ENCODE data around the gene MT1B.
"Not testable (repeated sequence)": the region's sequence is repeated elsewhere in the genome, so short reads cannot be mapped to it uniquely, and the experiment has no call there.

MT1B gene

DNA sequence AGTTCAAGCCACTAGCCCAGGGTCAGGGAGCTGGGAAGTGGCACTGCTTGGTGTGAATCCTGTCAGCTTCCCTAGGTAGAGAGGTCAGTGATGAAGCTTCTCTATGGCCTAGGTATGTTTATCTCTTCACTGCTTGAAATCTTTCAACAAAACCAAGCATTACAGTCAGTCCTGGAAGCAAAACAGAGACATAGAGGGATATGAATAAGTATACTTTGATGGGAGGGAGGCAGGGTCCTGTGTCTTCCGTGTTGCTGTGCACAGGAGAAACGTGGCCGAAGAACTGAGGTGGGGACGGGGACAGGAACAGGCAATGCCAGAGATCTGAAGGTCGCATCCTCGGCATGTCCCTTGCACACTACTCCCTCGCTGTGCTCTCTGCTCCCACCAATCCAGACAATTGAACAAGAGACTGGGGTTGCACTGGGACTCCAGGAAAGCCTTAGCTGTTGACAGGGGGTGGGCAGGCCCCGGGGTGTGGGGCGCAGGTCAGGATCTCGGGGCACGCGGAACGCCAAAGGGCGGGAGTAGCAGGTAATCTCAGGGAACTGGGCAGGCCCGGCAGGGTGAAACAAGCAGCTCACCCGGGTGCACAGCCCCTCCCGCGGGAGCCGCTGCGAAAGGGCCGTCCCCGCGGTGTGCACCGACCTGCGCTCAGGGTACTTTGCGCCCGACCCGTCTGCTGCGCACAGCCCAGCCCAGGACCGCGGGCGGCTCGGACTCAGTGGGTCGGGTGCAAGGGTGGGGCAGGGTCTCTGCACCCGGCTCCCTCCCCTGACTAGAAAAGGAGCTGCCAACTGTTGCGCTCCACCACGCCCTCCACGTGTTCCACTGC lies 17.5 kb downstream of the MT1B start, which contains the start of gene MT1H:
Gene MT1H, plus strand, starts transcription at position 810 of the 835 bp plus-strand sequence. CDS start 71 bp downstream, outside the sequence.
- peaks cover 2% of the 10 kb centered on the region; the same call in 1 of the 2 replicates for H3K4me1 ChIP-seq (ENCODE audit: control insufficient read depth, insufficient read depth, low read length)
- H3K27ac ChIP-seq (ENCODE audit: low read length), result no peak within 1 kb of the TSS
- H3K9me3 ChIP-seq (ENCODE audit: control insufficient read depth, insufficient read depth, low read length), result no peaks in the 10 kb centered on the region
- DNase-seq (ENCODE audit: low read depth, low spot score), result no peak
- peaks cover 74% of the 10 kb centered on the region for H3K27me3 ChIP-seq (ENCODE audit: control insufficient read depth, insufficient read depth, low read length)
- peak within 1 kb of the TSS; percentile 5; the same call in 1 of the 2 replicates for H3K4me3 ChIP-seq (ENCODE audit: low read length)
- no peaks in the 10 kb centered on the region for H3K36me3 ChIP-seq (ENCODE audit: control insufficient read depth, insufficient read depth, low read length)
- no CpG with 5 or more reads among the region's 38 CpGs for WGBS (ENCODE audit: insufficient coverage, insufficient read length)

DNA sequence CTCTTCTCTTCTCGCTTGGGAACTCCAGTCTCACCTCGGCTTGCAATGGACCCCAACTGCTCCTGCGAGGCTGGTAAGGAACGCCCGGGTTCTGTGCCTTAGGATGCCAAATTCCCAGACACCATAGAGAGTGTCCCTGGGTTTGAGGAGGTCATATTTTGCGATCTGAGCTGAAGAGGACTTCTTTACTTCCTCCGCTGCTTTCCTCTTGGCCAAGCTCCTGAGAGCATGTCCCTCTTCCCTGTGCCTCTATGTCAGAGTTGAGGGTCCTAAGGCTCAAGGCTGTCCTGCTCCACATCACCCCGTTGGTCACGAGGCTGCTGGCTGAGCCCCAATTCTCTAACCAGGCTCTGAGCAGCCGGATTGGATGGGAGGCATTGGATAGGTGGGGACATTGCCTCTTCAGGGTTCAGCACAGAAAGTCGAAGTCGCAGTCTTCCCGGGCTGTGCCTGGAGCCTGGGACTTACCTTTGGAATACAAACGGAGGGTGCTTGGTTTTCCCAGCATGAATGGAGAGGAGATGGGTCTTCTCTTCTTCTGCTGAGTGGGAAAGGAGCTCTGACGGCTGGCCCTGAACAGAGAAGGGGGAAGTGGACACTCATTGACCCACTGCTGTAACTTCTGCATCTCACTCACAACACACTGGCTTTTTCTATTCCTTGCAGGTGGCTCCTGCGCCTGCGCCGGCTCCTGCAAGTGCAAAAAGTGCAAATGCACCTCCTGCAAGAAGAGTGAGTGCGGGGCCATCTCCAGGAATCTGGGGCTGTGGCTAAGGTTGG lies 18.3 kb downstream of the MT1B start:
- Histone ChIP-seq H3K4me3 (ENCODE audit: low read length) (peak overlapping the region; percentile 5; the same call in 1 of the 2 replicates), H3K9me3 (ENCODE audit: control insufficient read depth, insufficient read depth, low read length) (no peaks in the 10 kb centered on the region), H3K27me3 (ENCODE audit: control insufficient read depth, insufficient read depth, low read length) (peaks cover 66% of the 10 kb centered on the region), H3K36me3 (ENCODE audit: control insufficient read depth, insufficient read depth, low read length) (no peaks in the 10 kb centered on the region), H3K4me1 (ENCODE audit: control insufficient read depth, insufficient read depth, low read length) (peaks cover 2% of the 10 kb centered on the region; the same call in 1 of the 2 replicates), H3K27ac (ENCODE audit: low read length) (no peak overlapping the region)
- no peak for DNase-seq (ENCODE audit: low read depth, low spot score)
- no CpG with 5 or more reads among the region's 19 CpGs for WGBS (ENCODE audit: insufficient coverage, insufficient read length)

DNA sequence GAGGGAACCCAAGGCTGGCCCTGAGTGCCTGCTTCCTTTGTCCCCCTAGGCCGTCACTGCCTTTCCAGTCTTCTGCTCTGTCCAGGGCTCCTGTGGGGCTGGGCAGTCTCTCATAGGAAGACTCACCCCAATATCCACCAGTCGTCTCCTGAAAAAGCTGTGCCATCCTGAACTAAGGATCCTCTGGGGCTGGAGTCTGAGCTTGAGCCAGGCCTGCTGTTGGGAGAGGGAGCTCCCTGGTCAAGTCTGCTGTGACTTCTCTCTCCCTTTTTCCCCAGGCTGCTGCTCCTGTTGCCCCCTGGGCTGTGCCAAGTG lies 18.9 kb downstream of the MT1B start:
- no CpG with 5 or more reads among the region's 2 CpGs for WGBS (ENCODE audit: insufficient coverage, insufficient read length)
- H3K36me3 ChIP-seq (ENCODE audit: control insufficient read depth, insufficient read depth, low read length), result no peaks in the 10 kb centered on the region
- no peak for DNase-seq (ENCODE audit: low read depth, low spot score)
- H3K9me3 ChIP-seq (ENCODE audit: control insufficient read depth, insufficient read depth, low read length), result no peaks in the 10 kb centered on the region
- peaks cover 2% of the 10 kb centered on the region; the same call in 1 of the 2 replicates for H3K4me1 ChIP-seq (ENCODE audit: control insufficient read depth, insufficient read depth, low read length)
- no peak overlapping the region for H3K27ac ChIP-seq (ENCODE audit: low read length)
- H3K4me3 ChIP-seq (ENCODE audit: low read length), result no peak overlapping the region
- H3K27me3 ChIP-seq (ENCODE audit: control insufficient read depth, insufficient read depth, low read length), result peaks cover 61% of the 10 kb centered on the region

DNA sequence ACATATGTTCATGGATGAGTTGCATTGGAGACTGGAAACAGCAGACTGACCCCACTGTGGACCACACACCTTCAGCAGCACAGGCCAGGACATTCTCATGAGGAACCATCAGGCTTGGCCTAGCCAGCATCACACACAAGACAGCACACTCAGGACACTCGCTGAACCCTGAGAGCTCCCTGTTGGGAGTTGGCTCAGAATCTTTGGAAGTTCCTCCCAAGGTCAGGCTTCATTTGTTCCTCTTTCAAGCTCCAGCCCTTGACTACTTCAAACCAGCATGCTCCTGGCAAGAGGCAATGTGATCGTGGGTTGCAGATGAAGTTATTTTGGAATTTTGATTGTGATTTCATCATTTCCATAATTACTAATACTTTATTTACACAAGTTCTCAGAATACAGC lies 20.0 kb downstream of the MT1B start:
- H3K27me3 ChIP-seq (ENCODE audit: control insufficient read depth, insufficient read depth, low read length), result peaks cover 51% of the 10 kb centered on the region
- H3K27ac ChIP-seq (ENCODE audit: low read length); H3K36me3 ChIP-seq (ENCODE audit: control insufficient read depth, insufficient read depth, low read length); H3K4me1 ChIP-seq (ENCODE audit: control insufficient read depth, insufficient read depth, low read length); DNase-seq (ENCODE audit: low read depth, low spot score); H3K4me3 ChIP-seq (ENCODE audit: low read length); H3K9me3 ChIP-seq (ENCODE audit: control insufficient read depth, insufficient read depth, low read length): not testable (repeated sequence)
- WGBS (ENCODE audit: insufficient coverage, insufficient read length), result no CpG with 5 or more reads among the region's 2 CpGs

DNA sequence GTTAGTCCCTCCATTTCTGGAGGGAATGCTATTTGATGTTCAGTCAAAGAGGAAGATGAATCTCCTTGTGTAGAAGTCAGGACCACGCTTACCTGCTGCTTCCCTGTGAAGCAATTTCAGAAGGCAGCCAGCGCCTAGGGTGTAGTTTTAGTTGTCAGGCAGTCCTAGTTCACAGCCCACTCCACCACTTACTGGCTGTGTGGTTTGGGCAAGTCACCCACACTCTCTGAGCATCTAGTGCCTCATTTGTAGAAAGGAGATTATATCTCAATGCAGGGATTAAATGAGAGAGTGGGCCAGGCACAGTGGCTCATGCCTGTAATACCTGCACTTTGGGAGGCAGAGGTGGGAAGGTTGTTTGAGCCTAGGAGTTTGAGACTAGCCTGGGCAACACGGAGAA lies 20.5 kb downstream of the MT1B start:
- H3K27me3 ChIP-seq (ENCODE audit: control insufficient read depth, insufficient read depth, low read length), result peaks cover 46% of the 10 kb centered on the region
- not testable (repeated sequence) for DNase-seq (ENCODE audit: low read depth, low spot score); H3K4me1 ChIP-seq (ENCODE audit: control insufficient read depth, insufficient read depth, low read length); H3K9me3 ChIP-seq (ENCODE audit: control insufficient read depth, insufficient read depth, low read length); H3K4me3 ChIP-seq (ENCODE audit: low read length); H3K36me3 ChIP-seq (ENCODE audit: control insufficient read depth, insufficient read depth, low read length); H3K27ac ChIP-seq (ENCODE audit: low read length)
- WGBS (ENCODE audit: insufficient coverage, insufficient read length), result no CpG with 5 or more reads among the region's 3 CpGs

DNA sequence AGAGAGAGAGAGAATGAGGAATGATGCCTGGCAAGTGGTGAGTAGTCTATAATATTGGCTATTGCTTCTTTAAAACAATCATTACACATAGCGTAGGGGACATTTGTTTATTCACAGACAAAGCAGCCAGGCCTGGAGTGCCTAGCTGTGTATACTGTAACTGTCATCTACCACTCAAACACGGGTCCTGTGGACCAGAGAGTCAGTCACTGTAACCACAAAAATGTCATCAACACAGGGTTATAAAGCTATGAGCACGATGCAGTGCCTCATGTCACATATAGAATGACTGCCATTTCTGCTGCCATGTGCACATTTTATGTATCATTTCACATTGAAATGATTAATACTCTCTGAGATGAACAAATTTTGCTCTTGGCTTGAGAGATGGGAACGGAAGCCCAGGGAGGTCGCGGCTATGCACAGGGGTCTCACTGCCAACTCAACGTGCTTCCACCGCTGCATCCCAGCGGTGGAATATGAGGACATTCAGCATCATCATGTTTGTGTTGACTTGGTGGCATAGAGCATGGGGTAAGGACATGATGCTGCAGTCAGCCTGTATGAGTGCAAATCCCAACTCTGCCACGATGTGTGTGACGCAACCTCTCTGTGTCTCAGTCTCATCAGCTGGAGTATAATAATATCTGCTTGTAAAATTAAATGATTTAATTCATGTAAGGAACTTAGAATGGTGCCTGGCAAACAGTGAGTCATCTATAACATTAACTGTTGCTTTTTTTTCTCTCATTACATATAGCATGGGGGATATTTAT lies 21.3 kb downstream of the MT1B start:
- no CpG with 5 or more reads among the region's 11 CpGs for WGBS (ENCODE audit: insufficient coverage, insufficient read length)
- peaks cover 2% of the 10 kb centered on the region; the same call in 1 of the 2 replicates for H3K4me1 ChIP-seq (ENCODE audit: control insufficient read depth, insufficient read depth, low read length)
- no peak overlapping the region for H3K4me3 ChIP-seq (ENCODE audit: low read length)
- no peaks in the 10 kb centered on the region for H3K36me3 ChIP-seq (ENCODE audit: control insufficient read depth, insufficient read depth, low read length)
- no peaks in the 10 kb centered on the region for H3K9me3 ChIP-seq (ENCODE audit: control insufficient read depth, insufficient read depth, low read length)
- no peak overlapping the region for H3K27ac ChIP-seq (ENCODE audit: low read length)
- peaks cover 38% of the 10 kb centered on the region for H3K27me3 ChIP-seq (ENCODE audit: control insufficient read depth, insufficient read depth, low read length)
- DNase-seq (ENCODE audit: low read depth, low spot score), result no peak

DNA sequence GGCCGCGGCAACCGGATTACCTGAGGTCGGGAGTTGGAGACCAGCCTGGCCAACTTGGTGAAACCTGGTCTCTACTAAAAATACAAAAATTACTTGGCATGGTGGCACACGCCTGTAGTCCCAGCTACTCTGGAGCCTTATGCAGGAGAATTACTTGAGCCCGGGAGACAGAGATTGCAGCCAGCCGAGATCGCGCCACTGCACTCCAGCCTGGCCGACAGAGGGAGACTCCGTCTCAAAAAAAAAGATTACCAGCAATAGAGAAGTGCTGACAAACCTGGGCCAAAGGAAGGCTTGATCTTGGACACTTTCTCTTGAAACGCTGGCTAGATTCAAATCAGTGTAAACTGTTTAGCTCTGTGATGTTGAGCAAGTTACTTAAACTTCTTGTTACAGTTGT lies 22.2 kb downstream of the MT1B start:
- DNase-seq (ENCODE audit: low read depth, low spot score), result no peak
- no CpG with 5 or more reads among the region's 12 CpGs for WGBS (ENCODE audit: insufficient coverage, insufficient read length)
- Histone ChIP-seq H3K27ac (ENCODE audit: low read length) (no peak overlapping the region), H3K4me1 (ENCODE audit: control insufficient read depth, insufficient read depth, low read length) (peaks cover 2% of the 10 kb centered on the region; the same call in 1 of the 2 replicates), H3K27me3 (ENCODE audit: control insufficient read depth, insufficient read depth, low read length) (peaks cover 29% of the 10 kb centered on the region), H3K9me3 (ENCODE audit: control insufficient read depth, insufficient read depth, low read length) (no peaks in the 10 kb centered on the region), H3K4me3 (ENCODE audit: low read length) (no peak overlapping the region), H3K36me3 (ENCODE audit: control insufficient read depth, insufficient read depth, low read length) (no peaks in the 10 kb centered on the region)

DNA sequence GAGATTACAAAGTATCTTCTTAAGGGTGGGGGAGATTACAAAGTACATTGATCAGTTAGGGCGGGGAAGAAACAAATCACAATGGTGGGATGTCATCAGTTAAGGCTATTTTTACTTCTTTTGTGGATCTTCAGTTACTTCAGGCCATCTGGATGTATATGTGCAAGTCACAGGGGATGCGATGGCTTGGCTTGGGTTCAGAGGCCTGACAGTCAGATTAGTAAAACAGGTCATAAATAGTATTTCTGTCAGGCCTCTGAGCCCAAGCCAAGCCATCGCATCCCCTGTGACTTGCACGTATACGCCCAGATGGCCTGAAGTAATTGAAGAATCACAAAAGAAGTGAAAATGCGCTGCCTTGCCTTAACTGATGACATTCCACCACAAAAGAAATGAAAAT lies 22.9 kb downstream of the MT1B start:
- not testable (repeated sequence) for H3K27ac ChIP-seq (ENCODE audit: low read length); DNase-seq (ENCODE audit: low read depth, low spot score); H3K36me3 ChIP-seq (ENCODE audit: control insufficient read depth, insufficient read depth, low read length); H3K4me3 ChIP-seq (ENCODE audit: low read length); H3K4me1 ChIP-seq (ENCODE audit: control insufficient read depth, insufficient read depth, low read length); H3K9me3 ChIP-seq (ENCODE audit: control insufficient read depth, insufficient read depth, low read length)
- peaks cover 22% of the 10 kb centered on the region for H3K27me3 ChIP-seq (ENCODE audit: control insufficient read depth, insufficient read depth, low read length)
- WGBS (ENCODE audit: insufficient coverage, insufficient read length), result no CpG with 5 or more reads among the region's 6 CpGs

DNA sequence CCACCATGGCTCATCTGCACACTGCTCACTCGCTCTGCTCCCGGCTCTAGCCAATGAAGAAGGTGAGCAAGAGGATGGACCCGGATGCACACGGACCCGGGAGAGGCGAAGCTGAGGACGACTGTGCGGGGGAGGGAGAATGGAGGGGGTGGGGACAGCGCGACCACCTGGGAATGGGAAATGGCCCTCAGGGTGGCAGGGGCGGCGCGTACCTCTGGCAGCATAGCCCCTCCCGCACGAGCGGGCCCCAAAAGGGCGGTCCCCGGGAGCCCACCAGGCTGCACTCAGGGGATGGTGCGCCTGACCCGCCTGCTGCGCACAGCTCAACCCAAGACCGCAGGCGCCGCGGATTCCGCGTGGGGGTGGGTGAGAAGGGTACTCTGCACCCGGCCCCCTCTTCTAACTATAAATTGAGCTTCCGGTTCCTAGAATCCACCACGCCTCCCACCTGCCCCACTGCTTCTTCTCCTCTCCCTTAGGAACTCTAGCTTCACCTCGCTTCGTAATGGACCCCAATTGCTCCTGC lies 24.1 kb downstream of the MT1B start:
- DNase-seq (ENCODE audit: low read depth, low spot score), result no peak
- no peaks in the 10 kb centered on the region for H3K36me3 ChIP-seq (ENCODE audit: control insufficient read depth, insufficient read depth, low read length)
- peaks cover 10% of the 10 kb centered on the region for H3K27me3 ChIP-seq (ENCODE audit: control insufficient read depth, insufficient read depth, low read length)
- H3K4me1 ChIP-seq (ENCODE audit: control insufficient read depth, insufficient read depth, low read length), result 0 out of 2 replicates have a peak, but pooled peaks cover 2% of the 10 kb centered on the region
- no peak overlapping the region for H3K27ac ChIP-seq (ENCODE audit: low read length)
- H3K9me3 ChIP-seq (ENCODE audit: control insufficient read depth, insufficient read depth, low read length), result no peaks in the 10 kb centered on the region
- no CpG with 5 or more reads among the region's 32 CpGs for WGBS (ENCODE audit: insufficient coverage, insufficient read length)
- peak overlapping the region; percentile 36; the same call in 1 of the 2 replicates for H3K4me3 ChIP-seq (ENCODE audit: low read length)

DNA sequence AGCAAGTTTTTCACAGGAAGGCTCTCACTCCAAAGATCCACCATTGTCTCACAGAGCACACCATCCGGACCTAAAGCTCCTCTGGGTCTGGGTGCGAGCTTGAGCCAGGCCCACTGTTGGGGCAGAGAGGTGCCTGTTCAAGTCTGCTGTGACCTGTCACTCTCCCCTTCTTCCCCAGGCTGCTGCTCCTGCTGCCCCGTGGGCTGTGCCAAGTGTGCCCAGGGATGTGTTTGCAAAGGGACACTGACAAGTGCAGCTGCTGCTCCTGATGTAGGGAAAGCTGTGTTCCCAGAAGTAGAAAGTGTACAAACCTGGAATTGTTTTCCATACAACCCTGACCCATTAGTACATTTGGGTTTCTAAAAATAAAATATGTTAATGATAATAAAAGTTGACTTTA lies 25.8 kb downstream of the MT1B start:
- Histone ChIP-seq H3K9me3 (ENCODE audit: control insufficient read depth, insufficient read depth, low read length) (no peaks in the 10 kb centered on the region), H3K36me3 (ENCODE audit: control insufficient read depth, insufficient read depth, low read length) (no peaks in the 10 kb centered on the region), H3K4me1 (ENCODE audit: control insufficient read depth, insufficient read depth, low read length) (0 out of 2 replicates have a peak, but pooled peaks cover 2% of the 10 kb centered on the region), H3K4me3 (ENCODE audit: low read length) (no peak overlapping the region), H3K27ac (ENCODE audit: low read length) (no peak overlapping the region), H3K27me3 (ENCODE audit: control insufficient read depth, insufficient read depth, low read length) (no peaks in the 10 kb centered on the region; the same call in 1 of the 2 replicates)
- no peak for DNase-seq (ENCODE audit: low read depth, low spot score)
- no CpG with 5 or more reads among the region's 3 CpGs for WGBS (ENCODE audit: insufficient coverage, insufficient read length)
